ENCODE data around the gene TMEM270.
"Not testable (repeated sequence)": the region's sequence is repeated elsewhere in the genome, so short reads cannot be mapped to it uniquely, and the experiment has no call there.

TMEM270 gene, protein sequence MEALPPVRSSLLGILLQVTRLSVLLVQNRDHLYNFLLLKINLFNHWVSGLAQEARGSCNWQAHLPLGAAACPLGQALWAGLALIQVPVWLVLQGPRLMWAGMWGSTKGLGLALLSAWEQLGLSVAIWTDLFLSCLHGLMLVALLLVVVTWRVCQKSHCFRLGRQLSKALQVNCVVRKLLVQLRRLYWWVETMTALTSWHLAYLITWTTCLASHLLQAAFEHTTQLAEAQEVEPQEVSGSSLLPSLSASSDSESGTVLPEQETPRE

DNA sequence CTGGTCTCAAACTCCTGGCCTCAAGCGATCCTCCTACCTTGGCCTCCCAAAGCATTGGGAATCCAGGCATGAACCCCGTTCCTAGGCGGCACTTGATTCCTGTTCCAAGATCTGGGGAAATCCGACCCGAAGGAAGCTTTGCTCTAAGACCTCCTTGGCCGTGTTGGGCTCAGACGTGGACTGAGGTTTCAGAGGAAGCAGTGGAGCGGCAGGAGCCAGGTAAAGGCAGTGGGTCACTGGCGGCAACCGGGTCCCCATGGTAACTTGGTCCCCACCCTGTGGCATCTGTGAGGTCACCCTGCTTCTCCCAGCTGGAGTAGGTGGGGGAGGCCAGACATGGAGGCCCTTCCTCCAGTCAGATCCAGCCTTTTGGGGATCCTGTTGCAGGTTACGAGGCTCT is at the start of gene TMEM270:
TMEM270 (plus strand) TSS at position 301 of the 400 bp plus-strand sequence; CDS start at position 337, 36 bp downstream.
- no peak for DNase-seq (ENCODE audit: low read depth, low spot score)

DNA sequence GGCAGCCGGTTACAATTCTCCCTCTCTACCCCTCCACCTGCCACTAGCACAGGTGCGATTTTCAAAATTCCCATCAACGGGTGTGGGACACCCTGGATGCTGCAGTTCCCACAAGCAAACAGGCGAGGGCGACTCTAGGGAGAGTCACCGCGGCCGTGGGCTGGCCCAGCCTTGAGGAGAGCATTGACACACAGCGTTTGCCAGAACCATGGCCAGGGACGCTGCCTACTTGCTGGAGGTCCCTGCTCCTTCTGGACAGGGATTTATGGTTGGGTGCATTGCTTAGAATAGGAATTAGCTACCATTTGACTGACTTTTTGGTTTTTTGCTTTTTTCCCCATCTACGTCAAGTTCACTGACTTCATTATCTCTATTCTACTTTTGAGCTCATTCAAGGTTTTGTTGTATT is 49.2 kb upstream of the TMEM270 start:
- no peak for DNase-seq (ENCODE audit: low read depth, low spot score)

DNA sequence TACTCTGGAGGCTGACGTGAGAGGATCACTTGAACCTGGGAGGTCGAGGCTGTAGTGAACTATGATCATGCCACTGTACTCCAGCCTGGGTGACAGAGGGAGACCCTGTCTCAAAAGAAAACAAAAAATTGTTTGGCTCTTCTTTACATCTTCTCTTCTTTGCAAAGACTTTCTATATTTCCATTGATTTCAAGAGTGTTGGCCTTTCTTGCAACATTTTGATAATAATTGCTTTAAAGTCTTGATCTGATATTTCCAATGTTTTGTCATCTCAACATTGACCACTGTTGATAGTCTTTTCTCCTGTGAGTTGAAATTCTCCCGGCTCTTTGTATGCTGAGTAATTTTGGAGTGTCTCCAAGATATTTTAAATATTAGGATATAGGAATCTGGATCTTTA is 48.0 kb upstream of the TMEM270 start:
- no peak for DNase-seq (ENCODE audit: low read depth, low spot score)

DNA sequence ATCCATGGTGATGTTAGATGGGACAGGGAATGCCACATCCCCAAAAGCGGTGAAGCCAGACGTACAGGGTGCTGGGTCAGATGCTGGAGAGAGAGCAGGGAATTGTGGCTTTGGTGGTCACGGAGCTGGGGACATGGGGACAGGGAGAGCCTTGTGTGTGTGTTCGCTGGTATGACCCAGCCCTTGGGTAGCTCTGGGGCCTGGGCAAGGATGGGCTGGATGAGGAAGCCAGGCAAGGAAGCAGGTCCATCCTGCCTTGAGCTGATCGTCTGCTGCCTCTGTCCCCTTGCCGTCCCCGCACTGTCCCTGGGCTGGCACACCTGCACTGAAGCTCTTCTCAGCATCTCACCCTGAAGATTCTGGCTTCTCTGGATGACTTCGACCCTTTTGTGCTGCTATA is 45.5 kb upstream of the TMEM270 start:
- DNase-seq (ENCODE audit: low read depth, low spot score): no peak

DNA sequence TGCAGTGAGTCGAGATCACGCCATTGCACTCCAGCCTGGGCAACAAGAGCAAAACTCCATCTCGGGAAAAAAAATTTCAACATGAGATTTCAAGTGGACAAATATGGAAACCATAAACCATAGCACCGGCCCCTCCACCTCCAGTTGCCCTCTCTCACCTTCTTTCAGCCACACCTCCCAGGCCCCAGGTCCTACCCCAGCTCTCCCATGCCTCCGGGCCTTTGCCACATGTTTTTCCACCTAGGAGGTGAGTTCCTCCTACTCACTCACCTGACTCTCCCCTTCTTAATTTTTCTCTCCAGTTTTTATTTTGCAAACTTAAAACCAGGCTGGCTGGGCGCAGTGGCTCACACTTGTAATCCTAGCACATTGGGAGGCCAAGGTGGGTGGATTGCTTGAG is 43.8 kb upstream of the TMEM270 start:
- DNase-seq (ENCODE audit: low read depth, low spot score): no peak

DNA sequence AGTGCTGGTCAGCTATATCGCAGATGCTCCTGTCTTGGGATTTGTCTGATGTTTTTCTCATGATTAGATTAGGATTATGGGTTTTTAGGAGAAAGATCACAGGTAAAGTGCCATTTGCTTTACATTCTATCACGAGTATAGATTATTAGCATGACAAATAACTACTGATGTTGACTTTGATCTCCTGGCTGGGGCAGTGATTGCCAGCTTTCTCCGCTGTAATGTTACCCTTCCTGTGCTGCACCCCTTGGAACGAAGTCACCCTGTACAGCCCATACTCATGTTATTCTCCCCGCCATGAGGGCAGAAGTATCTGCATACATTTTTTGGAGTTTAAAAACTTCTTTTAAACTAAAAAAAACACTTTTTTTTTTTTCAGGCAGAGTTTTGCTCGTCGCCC is 40.9 kb upstream of the TMEM270 start:
- no peak for DNase-seq (ENCODE audit: low read depth, low spot score)

DNA sequence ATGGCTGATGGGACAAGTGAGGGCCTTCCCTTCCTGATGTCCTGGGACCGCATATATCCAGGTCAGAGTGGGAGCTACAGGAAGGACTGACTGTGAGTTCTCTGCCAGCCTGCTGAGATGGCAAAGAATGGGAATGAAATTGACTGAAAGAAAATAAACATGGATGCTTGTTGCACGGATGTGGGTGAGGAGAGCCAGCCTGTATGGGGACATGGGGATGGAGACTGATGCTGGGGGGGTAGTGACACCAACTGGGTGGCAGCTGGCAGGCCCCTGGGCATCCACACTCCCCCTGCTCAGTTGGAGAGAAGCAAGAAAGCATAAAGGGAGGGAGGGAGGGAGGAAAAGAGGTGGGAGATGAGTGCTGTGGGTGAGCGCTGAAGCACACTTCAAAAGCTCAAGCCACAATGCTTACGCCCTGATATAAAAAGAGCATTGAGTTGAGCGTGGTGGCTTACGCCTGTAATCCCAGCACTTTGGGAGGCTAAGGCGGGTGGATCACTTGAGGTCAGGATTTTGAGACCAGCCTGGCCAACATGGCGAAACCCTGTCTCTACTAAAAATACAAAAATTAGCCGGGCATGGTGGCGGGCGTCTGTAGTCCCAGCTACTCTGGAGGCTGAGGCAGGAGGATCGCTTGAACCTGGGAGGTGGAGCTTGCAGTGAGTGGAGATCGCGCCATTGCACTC is 39.2 kb upstream of the TMEM270 start:
- not testable (repeated sequence) for DNase-seq (ENCODE audit: low read depth, low spot score)

DNA sequence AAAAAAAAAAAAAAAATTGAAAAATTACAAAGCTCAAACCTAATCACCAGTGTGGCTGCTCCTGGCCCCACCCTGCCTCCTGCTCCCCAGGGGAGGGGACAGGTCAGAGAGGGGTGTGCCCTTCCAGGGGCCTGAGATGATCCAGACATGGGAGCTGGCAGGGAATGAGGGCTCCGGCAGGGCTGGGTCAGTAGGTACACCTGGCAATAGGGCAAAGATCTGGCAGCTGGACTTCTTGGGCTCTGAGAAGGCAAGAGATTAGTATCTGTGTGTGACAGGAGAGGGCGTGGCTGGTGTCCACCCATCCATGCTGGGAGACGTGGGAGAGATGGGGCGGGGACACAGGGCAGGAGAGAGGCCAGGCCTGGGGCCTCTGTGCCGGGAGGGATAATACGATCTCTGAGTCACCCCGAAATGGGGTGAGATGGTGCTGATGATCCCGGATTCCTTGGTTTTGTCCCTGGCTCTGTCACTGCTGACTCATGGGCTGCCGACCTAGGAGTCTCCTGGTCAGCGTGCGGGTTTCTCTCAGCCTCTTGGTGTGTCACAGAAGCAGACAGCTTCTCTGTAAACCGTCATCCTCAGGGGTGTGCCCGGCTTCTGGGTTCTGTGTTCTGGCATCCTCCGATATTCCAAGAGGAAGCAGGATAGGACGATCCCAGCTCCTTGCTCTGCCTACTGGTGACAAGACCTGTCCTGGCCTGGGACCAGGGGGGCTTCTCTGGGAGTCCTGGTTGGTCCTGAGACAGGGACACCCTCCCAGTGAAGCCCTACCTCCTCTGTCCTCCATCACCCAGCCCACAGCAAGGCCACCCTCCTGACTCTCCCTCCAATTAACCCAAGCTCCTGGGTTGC is 38.4 kb upstream of the TMEM270 start:
- DNase-seq (ENCODE audit: low read depth, low spot score): no peak

DNA sequence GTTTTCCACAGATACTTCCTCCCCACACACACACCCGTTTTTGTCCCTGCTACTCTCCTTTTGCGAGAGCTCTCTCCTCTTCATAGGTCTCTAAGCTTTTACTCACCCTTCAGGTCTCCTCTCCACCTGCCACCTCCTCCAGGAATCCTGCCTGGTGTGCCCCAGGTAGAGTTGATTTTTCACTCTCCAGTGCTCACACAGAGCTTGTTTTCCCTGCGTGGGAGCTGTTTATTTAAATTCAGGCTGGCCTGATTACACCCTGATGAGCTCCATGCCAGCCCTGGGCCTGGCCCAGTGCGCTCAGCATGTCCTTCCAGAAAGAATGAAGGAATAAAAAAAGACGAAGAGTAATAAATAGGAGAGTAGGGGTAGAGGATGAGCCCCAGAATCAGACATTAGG is 37.7 kb upstream of the TMEM270 start:
- no peak for DNase-seq (ENCODE audit: low read depth, low spot score)

DNA sequence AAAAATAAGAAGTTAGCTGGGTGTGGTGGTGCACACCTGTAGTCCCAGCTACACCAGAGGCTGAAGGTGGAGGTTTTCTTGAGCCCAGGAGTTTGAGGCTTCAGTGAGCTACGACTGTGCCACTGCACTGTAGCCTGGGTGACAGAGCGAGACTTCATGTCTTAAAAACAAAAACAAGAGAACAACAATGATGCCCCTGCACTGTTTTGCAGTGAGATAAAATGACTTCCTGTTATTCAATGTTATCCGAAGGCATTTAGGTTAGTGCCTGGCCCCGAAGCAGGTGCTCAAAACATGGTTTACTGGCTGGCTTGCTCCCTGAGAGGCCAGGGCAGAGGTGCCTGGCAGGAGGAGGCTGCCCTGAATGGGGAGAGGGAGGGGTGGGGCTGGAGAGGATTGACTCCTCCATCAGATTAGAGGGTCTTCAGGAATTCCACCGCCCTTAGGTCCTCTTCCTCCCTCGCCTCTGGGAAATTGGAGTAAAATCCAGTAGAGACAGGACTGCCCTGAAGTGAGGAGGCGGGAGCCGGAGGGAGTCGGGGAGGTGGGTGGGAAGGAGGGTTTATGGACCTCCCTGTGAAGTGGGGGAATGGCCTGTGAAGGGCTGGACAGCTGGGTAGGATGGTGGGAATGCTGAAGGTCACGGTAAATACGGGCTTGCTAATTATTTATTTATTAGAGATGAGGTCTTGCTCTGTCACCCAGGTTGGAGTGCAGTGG is 36.9 kb upstream of the TMEM270 start:
- no peak for DNase-seq (ENCODE audit: low read depth, low spot score)

DNA sequence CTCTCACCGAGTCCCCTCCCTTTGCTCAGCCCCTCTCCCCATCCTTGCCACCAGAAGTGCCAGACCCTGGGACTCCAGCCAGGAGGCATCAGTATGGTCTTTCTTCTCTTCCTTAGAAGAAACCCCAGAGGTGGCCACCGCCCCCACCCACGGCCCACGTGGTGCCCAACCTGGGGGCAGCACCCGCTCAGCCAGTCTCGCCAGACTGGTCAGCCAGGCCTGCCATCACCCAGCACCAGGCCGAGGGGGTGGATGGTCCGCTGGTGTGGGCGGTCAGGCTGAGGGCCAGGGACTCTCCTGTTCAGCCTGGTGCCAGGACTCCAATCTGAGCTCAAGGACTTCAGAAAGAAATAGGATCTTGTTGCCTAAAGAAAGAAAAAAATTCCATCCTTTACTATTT is 36.0 kb upstream of the TMEM270 start:
- DNase-seq (ENCODE audit: low read depth, low spot score): no peak

DNA sequence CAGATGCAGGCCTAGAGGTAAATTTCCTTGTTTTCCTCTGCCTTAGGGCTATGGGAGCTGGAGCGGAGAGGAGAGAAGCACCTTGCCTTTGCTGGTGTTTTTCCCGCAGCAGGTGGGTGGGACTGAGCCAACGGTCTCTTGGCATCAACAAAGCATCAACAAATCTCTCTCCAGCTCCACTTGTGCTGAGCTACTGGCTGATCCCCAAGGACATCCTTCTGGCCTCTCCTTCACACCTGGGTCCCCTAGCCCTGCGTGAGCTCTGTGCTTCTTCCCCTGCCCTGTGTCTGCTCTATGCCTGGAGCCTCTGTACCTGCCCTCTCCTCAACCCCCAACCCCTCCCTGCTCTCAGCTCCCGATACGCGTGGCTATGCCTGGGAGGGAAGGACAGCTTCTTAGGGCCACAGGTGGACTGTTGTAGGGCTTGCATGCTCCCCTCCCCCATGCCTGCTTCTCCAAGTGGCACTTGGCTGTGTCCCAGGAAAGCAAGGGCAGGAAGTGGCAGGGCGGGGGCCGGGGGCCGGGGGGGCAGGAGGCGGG is 33.3 kb upstream of the TMEM270 start:
- DNase-seq (ENCODE audit: low read depth, low spot score): no peak

DNA sequence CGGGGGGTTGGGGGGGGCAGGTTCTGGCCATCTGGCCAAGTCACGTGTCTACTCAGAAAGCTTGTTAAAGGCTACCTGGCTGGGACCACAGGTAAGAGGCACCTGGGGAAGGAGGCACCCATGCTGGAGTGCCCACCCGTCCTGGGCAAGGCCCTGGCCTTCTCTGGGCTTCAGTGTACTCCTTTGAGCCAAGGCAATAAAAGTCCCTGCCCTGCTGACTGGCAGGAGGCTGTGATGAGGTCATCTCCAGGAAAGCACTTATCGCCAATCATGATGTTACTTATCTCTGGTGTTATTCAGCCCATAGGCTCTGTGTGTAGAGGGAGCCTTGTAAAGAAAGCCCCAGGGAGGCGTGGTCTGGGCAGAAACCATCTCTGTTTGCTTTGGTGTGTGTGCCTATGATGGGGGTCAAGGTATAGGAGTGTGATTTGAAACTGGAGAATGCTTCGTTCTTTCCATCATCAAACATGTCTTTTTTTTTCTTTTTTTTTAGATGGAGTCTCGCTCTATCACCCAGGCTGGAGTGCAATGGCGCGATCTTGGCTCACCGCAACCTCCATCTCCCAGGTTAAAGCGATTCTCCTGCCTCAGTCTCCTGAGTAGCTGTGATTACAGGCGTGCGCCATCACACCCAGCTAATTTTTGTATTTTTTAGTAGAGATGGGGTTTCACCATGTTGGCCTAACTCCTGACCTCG is 32.7 kb upstream of the TMEM270 start:
- DNase-seq (ENCODE audit: low read depth, low spot score): no peak

DNA sequence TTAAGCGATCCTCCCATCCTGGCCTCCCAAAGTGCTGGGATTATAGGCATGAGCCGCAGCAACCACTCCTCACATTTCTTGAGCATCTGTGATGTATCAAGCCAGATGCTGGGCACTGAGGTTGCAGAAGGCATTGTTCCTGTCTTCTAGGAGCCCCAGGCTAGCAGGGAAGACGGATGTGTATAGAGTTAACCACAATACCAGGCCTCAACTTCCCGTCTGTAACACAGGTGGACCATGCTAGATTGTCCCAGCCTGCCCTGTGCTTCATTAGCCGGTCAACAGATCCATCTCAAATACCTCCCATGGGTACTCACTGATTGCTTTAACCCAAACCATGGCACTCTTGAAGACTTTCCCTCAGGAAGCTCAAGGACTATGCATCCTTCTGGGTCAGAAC is 32.0 kb upstream of the TMEM270 start:
- no peak for DNase-seq (ENCODE audit: low read depth, low spot score)

DNA sequence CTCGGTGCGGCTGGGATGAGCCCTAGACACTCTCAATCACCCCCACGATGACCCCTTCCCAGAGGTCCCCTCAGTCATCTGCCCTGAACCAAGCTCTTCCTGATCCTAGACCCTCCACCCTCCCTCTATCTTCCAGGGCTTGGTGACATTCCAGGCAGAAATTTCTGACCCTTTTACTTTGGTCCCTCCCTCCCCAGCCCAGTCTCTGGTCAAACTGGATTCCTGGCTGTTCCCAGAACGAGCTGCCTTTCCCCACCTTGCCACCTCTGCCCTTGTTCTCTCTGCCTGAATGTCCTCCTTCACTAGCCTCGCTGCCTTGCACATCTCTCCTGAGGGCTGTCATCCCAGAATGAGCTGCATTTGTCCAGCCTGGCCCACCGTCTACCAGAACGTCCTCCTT is 31.5 kb upstream of the TMEM270 start:
- DNase-seq (ENCODE audit: low read depth, low spot score): no peak

DNA sequence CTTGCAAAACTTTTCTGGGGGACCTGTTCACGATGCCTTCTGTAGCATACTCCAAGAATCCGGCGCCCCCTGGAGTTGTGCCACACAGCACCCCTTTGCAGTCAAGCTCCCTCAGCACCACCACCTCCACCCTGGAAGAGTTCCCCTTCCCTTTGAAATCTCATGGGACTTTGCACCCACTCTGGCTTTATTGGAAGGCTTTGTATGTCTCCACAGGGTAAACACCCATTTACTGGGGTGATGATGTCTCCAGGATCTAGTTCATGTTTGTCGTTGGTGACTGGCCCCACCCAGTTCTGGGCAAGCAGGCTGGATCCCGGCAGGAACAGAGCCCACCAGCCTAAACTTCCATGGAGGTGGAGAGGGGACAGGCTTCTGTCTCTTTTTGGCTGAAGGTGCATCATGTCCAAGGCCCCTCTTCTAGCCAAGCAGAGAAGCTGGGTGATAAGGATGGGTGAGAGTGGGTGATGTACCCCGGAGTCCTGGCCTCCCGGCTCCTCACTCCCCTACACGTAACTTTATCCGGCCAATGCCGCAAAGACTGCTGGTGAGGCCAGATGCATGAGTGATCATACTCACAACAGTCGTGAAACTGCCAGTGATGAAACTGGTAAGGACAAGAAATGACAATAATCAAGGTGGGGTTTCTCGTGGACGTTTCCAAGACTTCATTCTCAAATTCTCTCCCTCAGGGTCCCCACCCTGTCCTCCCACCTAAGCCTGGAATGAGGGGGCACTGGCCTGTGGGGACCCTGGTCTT is 30.9 kb upstream of the TMEM270 start:
- DNase-seq (ENCODE audit: low read depth, low spot score): no peak

DNA sequence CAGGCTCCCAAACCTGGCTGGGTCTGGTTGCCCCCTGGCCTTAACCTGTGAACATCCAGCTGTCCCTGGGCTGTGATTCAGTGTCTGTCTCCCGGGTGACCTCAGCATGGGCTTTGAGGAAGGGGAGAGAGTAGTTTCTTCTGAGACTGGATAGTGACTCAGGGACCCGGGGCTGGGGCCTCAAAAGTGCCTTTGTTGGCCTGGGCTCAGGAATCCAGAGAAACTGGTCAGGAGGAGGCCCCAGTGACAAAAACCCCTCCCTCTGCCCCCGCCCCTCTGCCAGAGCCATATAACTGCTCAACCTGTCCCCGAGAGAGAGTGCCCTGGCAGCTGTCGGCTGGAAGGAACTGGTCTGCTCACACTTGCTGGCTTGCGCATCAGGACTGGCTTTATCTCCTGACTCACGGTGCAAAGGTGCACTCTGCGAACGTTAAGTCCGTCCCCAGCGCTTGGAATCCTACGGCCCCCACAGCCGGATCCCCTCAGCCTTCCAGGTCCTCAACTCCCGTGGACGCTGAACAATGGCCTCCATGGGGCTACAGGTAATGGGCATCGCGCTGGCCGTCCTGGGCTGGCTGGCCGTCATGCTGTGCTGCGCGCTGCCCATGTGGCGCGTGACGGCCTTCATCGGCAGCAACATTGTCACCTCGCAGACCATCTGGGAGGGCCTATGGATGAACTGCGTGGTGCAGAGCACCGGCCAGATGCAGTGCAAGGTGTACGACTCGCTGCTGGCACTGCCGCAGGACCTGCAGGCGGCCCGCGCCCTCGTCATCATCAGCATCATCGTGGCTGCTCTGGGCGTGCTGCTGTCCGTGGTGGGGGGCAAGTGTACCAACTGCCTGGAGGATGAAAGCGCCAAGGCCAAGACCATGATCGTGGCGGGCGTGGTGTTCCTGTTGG is 30.0 kb upstream of the TMEM270 start, which contains the start of gene CLDN4:
CLDN4 (plus strand) TSS at position 316 of the 903 bp plus-strand sequence; CDS start at position 522, 206 bp downstream.
- no peak for DNase-seq (ENCODE audit: low read depth, low spot score)

DNA sequence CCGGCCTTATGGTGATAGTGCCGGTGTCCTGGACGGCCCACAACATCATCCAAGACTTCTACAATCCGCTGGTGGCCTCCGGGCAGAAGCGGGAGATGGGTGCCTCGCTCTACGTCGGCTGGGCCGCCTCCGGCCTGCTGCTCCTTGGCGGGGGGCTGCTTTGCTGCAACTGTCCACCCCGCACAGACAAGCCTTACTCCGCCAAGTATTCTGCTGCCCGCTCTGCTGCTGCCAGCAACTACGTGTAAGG is 29.4 kb upstream of the TMEM270 start:
- DNase-seq (ENCODE audit: low read depth, low spot score): no peak
